HEK293 (cell line): Measurements from ENCODE around the gene GOLGA6L24.
"Not testable (repeated sequence)": the region's sequence is repeated elsewhere in the genome, so short reads cannot be mapped to it uniquely, and the experiment has no call there.

Source experiments
- ZNF48 ChIP-seq: fragments of 450-650 bp; formaldehyde crosslinking; IDR thresholded peaks from 2 replicates; pipeline ENCODE4 v1.5.1; 2016; ENCODE audit warnings: missing biosample characterization, missing genetic modification characterization
- ZNF777 ChIP-seq: fragments of 450-650 bp; formaldehyde crosslinking; IDR thresholded peaks from 2 replicates; pipeline ENCODE4 v1.5.1; 2017; ENCODE audit warnings: missing biosample characterization, missing genetic modification characterization, borderline replicate concordance
- ZNF830 ChIP-seq: fragments of 450-650 bp; IDR thresholded peaks from 2 replicates; pipeline ENCODE4 v1.5.0; 2018; ENCODE audit warnings: missing biosample characterization, missing genetic modification characterization, low read depth, mild to moderate bottlenecking, moderate library complexity
- TF ChIP-seq, protein P1 (sequence below): fragments of 450-650 bp; formaldehyde crosslinking; IDR thresholded peaks from 2 replicates; pipeline ENCODE4 v1.5.1; 2016; ENCODE audit warnings: missing biosample characterization, missing genetic modification characterization
- TF ChIP-seq, protein P2 (sequence below): fragments of 450-650 bp; formaldehyde crosslinking; conservative IDR thresholded peaks from 2 replicates; pipeline ENCODE4 v1.5.1; 2016; ENCODE audit warnings: low read depth, missing biosample characterization, missing genetic modification characterization
- TF ChIP-seq, protein P3 (sequence below): fragments of 450-650 bp; formaldehyde crosslinking; optimal IDR thresholded peaks from 2 replicates; pipeline ENCODE3; 2016; ENCODE audit warnings: missing biosample characterization, mild to moderate bottlenecking, missing genetic modification characterization
- TF ChIP-seq, protein P4 (sequence below): fragments of 450-650 bp; formaldehyde crosslinking; IDR thresholded peaks from 2 replicates; pipeline ENCODE4 v1.5.1; 2016; ENCODE audit warnings: missing biosample characterization, missing genetic modification characterization

DNA sequence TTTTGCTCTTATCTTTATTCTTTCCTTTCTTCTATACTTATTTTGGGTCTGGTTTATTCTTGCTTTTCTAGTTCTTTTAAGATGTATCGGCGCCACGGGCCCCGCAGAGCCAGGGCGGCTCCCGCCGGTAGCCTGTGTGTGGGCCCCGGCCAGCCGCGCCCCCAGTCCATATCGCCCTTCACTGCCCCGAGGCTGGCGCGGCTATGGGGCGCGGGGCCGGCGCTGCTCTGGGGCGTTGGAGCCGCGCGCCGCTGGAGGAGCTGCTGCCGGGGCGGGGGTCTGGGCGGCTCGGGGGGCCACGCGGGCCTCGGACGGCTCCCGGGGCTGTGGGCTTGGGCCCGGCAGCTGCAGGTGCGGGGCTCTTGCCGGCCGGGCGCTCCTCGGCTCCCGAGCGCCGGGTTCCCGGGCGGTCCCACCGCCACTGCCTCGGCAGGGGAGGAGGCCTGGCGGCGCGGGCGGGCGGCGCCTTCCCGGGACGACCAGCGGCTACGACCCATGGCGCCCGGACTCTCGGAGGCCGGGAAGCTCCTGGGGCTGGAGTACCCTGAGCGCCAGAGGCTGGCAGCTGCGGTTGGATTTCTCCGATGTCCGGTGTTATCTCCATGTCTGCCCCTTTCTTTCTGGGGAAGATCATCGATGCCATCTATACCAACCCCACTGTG, 45.0 kb upstream of the GOLGA6L24 start:
- TF ChIP-seq, protein P1, sequence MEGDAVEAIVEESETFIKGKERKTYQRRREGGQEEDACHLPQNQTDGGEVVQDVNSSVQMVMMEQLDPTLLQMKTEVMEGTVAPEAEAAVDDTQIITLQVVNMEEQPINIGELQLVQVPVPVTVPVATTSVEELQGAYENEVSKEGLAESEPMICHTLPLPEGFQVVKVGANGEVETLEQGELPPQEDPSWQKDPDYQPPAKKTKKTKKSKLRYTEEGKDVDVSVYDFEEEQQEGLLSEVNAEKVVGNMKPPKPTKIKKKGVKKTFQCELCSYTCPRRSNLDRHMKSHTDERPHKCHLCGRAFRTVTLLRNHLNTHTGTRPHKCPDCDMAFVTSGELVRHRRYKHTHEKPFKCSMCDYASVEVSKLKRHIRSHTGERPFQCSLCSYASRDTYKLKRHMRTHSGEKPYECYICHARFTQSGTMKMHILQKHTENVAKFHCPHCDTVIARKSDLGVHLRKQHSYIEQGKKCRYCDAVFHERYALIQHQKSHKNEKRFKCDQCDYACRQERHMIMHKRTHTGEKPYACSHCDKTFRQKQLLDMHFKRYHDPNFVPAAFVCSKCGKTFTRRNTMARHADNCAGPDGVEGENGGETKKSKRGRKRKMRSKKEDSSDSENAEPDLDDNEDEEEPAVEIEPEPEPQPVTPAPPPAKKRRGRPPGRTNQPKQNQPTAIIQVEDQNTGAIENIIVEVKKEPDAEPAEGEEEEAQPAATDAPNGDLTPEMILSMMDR (tag by site-specific recombination): not testable (repeated sequence)
- TF ChIP-seq, protein P2, sequence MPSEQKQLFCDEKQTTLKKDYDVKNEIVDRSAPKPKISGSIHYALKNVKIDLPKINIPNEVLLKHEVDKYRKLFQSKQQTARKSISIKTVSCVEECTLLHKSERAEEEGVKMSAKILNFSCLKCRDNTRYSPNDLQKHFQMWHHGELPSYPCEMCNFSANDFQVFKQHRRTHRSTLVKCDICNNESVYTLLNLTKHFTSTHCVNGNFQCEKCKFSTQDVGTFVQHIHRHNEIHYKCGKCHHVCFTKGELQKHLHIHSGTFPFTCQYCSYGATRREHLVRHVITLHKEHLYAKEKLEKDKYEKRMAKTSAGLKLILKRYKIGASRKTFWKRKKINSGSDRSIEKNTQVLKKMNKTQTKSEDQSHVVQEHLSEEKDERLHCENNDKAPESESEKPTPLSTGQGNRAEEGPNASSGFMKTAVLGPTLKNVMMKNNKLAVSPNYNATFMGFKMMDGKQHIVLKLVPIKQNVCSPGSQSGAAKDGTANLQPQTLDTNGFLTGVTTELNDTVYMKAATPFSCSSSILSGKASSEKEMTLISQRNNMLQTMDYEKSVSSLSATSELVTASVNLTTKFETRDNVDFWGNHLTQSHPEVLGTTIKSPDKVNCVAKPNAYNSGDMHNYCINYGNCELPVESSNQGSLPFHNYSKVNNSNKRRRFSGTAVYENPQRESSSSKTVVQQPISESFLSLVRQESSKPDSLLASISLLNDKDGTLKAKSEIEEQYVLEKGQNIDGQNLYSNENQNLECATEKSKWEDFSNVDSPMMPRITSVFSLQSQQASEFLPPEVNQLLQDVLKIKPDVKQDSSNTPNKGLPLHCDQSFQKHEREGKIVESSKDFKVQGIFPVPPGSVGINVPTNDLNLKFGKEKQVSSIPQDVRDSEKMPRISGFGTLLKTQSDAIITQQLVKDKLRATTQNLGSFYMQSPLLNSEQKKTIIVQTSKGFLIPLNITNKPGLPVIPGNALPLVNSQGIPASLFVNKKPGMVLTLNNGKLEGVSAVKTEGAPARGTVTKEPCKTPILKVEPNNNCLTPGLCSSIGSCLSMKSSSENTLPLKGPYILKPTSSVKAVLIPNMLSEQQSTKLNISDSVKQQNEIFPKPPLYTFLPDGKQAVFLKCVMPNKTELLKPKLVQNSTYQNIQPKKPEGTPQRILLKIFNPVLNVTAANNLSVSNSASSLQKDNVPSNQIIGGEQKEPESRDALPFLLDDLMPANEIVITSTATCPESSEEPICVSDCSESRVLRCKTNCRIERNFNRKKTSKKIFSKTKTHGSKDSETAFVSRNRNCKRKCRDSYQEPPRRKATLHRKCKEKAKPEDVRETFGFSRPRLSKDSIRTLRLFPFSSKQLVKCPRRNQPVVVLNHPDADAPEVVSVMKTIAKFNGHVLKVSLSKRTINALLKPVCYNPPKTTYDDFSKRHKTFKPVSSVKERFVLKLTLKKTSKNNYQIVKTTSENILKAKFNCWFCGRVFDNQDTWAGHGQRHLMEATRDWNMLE: not testable (repeated sequence)
- not testable (repeated sequence) for TF ChIP-seq ZNF777 (tag by site-specific recombination); ZNF48; ZNF830 (tag by site-specific recombination)
- TF ChIP-seq, protein P3, sequence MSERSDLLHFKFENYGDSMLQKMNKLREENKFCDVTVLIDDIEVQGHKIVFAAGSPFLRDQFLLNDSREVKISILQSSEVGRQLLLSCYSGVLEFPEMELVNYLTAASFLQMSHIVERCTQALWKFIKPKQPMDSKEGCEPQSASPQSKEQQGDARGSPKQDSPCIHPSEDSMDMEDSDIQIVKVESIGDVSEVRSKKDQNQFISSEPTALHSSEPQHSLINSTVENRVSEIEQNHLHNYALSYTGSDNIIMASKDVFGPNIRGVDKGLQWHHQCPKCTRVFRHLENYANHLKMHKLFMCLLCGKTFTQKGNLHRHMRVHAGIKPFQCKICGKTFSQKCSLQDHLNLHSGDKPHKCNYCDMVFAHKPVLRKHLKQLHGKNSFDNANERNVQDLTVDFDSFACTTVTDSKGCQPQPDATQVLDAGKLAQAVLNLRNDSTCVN (tag by site-specific recombination): not testable (repeated sequence)
- TF ChIP-seq, protein P4, sequence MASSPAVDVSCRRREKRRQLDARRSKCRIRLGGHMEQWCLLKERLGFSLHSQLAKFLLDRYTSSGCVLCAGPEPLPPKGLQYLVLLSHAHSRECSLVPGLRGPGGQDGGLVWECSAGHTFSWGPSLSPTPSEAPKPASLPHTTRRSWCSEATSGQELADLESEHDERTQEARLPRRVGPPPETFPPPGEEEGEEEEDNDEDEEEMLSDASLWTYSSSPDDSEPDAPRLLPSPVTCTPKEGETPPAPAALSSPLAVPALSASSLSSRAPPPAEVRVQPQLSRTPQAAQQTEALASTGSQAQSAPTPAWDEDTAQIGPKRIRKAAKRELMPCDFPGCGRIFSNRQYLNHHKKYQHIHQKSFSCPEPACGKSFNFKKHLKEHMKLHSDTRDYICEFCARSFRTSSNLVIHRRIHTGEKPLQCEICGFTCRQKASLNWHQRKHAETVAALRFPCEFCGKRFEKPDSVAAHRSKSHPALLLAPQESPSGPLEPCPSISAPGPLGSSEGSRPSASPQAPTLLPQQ (tag by site-specific recombination): not testable (repeated sequence)
